ENCODE results near the gene MYBPC1.
"Not testable (repeated sequence)": the region's sequence is repeated elsewhere in the genome, so short reads cannot be mapped to it uniquely, and the experiment has no call there.

MYBPC1 gene

DNA sequence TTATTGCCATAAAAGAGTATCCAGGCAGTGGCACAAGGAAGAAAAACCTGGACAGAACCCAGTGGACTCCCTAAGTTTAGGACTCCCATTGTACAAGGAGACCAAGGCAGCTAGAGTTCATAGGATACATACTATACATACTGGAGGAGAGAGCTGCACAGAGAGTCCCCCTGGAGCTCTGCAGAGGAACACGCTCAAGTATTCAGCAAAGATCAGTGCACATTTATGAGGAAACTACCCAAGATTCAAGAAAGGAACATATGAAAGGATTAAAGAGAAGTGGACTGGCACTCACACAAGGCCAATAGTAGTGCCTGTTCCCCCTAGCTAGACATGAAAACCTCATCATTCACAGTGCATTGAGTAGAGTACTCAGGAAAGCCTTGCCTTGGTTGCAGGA is 59.7 kb downstream of the MYBPC1 start:
- Histone ChIP-seq H3K36me3 (ENCODE audit: insufficient read depth) (no peaks in the 10 kb centered on the region), H4K20me1 (ENCODE audit: insufficient read depth) (no peaks in the 10 kb centered on the region), H3K79me2 (ENCODE audit: insufficient read depth, low read depth) (no peaks in the 10 kb centered on the region), H3K4me2 (no peak overlapping the region), H3K4me3 (IDR thresholded peaks at IDR 0.05; ENCODE audit: insufficient read depth, low read depth, low read length) (no peak overlapping the region), H3K27ac (no peak overlapping the region), H3K9ac (no peak overlapping the region), H3K27me3 (ENCODE audit: insufficient read depth, low read depth) (no peaks in the 10 kb centered on the region), H2AFZ (ENCODE audit: low read depth) (no peak overlapping the region), H3K4me1 (ENCODE audit: low read depth, poor library complexity, severe bottlenecking) (no peaks in the 10 kb centered on the region)
- TF ChIP-seq, protein P1, sequence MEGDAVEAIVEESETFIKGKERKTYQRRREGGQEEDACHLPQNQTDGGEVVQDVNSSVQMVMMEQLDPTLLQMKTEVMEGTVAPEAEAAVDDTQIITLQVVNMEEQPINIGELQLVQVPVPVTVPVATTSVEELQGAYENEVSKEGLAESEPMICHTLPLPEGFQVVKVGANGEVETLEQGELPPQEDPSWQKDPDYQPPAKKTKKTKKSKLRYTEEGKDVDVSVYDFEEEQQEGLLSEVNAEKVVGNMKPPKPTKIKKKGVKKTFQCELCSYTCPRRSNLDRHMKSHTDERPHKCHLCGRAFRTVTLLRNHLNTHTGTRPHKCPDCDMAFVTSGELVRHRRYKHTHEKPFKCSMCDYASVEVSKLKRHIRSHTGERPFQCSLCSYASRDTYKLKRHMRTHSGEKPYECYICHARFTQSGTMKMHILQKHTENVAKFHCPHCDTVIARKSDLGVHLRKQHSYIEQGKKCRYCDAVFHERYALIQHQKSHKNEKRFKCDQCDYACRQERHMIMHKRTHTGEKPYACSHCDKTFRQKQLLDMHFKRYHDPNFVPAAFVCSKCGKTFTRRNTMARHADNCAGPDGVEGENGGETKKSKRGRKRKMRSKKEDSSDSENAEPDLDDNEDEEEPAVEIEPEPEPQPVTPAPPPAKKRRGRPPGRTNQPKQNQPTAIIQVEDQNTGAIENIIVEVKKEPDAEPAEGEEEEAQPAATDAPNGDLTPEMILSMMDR (conservative IDR thresholded peaks at IDR 0.05; ENCODE audit: low read depth, low read length) = no peak

- Histone ChIP-seq H4K20me1 (ENCODE audit: insufficient read depth) (no peaks in the 10 kb centered on the region), H3K4me1 (ENCODE audit: low read depth, poor library complexity, severe bottlenecking) (no peaks in the 10 kb centered on the region), H3K4me3 (IDR thresholded peaks at IDR 0.05; ENCODE audit: insufficient read depth, low read depth, low read length) (no peak overlapping the region), H3K9ac (no peak overlapping the region), H3K79me2 (ENCODE audit: insufficient read depth, low read depth) (no peaks in the 10 kb centered on the region), H3K27ac (no peak overlapping the region), H2AFZ (ENCODE audit: low read depth) (no peak overlapping the region), H3K4me2 (no peak overlapping the region), H3K27me3 (ENCODE audit: insufficient read depth, low read depth) (no peaks in the 10 kb centered on the region), H3K36me3 (ENCODE audit: insufficient read depth) (no peaks in the 10 kb centered on the region)
- TF ChIP-seq, protein P1 (conservative IDR thresholded peaks at IDR 0.05; ENCODE audit: low read depth, low read length) = no peak
These were observed 60.6 kb downstream of the MYBPC1 start for GRCh38 chr12:101655393-101655792.

DNA sequence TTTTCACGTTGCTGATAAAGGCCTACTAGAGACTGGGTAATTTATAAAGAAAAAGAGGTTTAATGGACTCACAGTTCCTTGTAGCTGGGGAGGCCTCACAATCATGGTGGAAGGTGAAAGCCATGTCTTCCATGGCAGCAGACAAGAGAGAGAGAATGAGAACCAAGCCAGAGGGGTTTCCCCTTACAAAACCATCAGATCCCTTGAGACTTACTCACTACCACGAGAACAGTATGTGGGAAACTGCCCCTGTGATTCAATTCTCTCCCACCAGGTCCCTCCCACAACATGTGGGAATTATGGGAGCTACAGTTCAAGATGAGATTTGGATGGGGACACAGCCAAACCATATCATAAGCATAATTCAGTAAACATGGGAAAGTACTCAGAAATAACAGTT is 65.9 kb downstream of the MYBPC1 start:
- H2AFZ ChIP-seq (ENCODE audit: low read depth); H3K4me3 ChIP-seq (IDR thresholded peaks at IDR 0.05; ENCODE audit: insufficient read depth, low read depth, low read length); H3K79me2 ChIP-seq (ENCODE audit: insufficient read depth, low read depth): not testable (repeated sequence)

GRCh38 chr12:101663298-101663697 is 68.5 kb downstream of the MYBPC1 start:
- no peak overlapping the region for H2AFZ ChIP-seq (ENCODE audit: low read depth)
- H4K20me1 ChIP-seq (ENCODE audit: insufficient read depth) = no peaks in the 10 kb centered on the region
- H3K36me3 ChIP-seq (ENCODE audit: insufficient read depth) = no peaks in the 10 kb centered on the region
- H3K27me3 ChIP-seq (ENCODE audit: insufficient read depth, low read depth) = no peaks in the 10 kb centered on the region
- H3K4me1 ChIP-seq (ENCODE audit: low read depth, poor library complexity, severe bottlenecking) = no peaks in the 10 kb centered on the region
- no peak overlapping the region for H3K4me2 ChIP-seq
- H3K27ac ChIP-seq = no peak overlapping the region
- no peaks in the 10 kb centered on the region for H3K79me2 ChIP-seq (ENCODE audit: insufficient read depth, low read depth)
- no peak overlapping the region for H3K4me3 ChIP-seq (IDR thresholded peaks at IDR 0.05; ENCODE audit: insufficient read depth, low read depth, low read length)
- TF ChIP-seq, protein P1 (conservative IDR thresholded peaks at IDR 0.05; ENCODE audit: low read depth, low read length) = no peak
- H3K9ac ChIP-seq = no peak overlapping the region

More for the DNA sequence above, 65.9 kb downstream of the MYBPC1 start:
- not testable (repeated sequence) for H4K20me1 ChIP-seq (ENCODE audit: insufficient read depth); H3K27me3 ChIP-seq (ENCODE audit: insufficient read depth, low read depth); H3K4me1 ChIP-seq (ENCODE audit: low read depth, poor library complexity, severe bottlenecking); H3K9ac ChIP-seq; H3K36me3 ChIP-seq (ENCODE audit: insufficient read depth); H3K27ac ChIP-seq; H3K4me2 ChIP-seq

DNA sequence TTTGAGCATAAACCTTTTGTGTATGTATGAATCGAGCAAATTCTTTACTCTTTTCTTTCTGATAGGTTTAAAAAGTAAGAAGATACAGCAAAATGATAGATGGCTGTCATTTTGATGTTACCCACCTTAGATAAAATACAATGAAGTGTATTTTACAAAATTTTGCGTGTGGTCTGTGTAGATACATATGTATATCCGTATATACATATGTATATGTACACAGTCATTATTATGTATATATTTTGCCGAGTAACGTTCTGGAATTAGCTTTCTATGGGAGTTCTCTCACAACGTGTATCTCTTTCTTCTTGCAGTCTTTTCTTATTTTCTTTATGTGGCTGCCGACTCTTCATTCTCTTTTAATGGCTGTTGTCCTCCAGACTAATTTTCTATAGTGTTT is 70.2 kb downstream of the MYBPC1 start:
- Histone ChIP-seq H3K4me3 (IDR thresholded peaks at IDR 0.05; ENCODE audit: insufficient read depth, low read depth, low read length) (no peak overlapping the region), H3K36me3 (ENCODE audit: insufficient read depth) (no peaks in the 10 kb centered on the region), H3K9ac (no peak overlapping the region), H4K20me1 (ENCODE audit: insufficient read depth) (no peaks in the 10 kb centered on the region), H3K27me3 (ENCODE audit: insufficient read depth, low read depth) (no peaks in the 10 kb centered on the region), H3K4me2 (no peak overlapping the region), H3K27ac (no peak overlapping the region), H3K79me2 (ENCODE audit: insufficient read depth, low read depth) (no peaks in the 10 kb centered on the region), H2AFZ (ENCODE audit: low read depth) (no peak overlapping the region), H3K4me1 (ENCODE audit: low read depth, poor library complexity, severe bottlenecking) (no peaks in the 10 kb centered on the region)
- TF ChIP-seq, protein P1 (conservative IDR thresholded peaks at IDR 0.05; ENCODE audit: low read depth, low read length) = no peak
